ENCODE data around the gene UFSP2.

UFSP2 gene

GRCh38 chr4:185426960-185427688, 1.4 kb upstream of the UFSP2 start:
- DNase-seq, result no peak

GRCh38 chr4:185424905-185425646, 688 bp downstream of the UFSP2 start:
- DNase-seq, result no peak

- DNase-seq, result no peak
These were observed 4.2 kb downstream of the UFSP2 start for GRCh38 chr4:185421366-185422124.

GRCh38 chr4:185416955-185417354, 8.8 kb downstream of the UFSP2 start:
- DNase-seq, result no peak

GRCh38 chr4:185412412-185412811, 13.4 kb downstream of the UFSP2 start:
- no peak for DNase-seq

- no peak for DNase-seq
These were observed 13.9 kb downstream of the UFSP2 start for GRCh38 chr4:185411849-185412248.

GRCh38 chr4:185408432-185408831, 17.3 kb downstream of the UFSP2 start:
- no peak for DNase-seq

GRCh38 chr4:185405296-185405999, 20.3 kb downstream of the UFSP2 start:
- DNase-seq, result no peak

GRCh38 chr4:185404031-185404430, 21.7 kb downstream of the UFSP2 start:
- no peak for DNase-seq

- DNase-seq, result no peak
These were observed 26.3 kb downstream of the UFSP2 start for GRCh38 chr4:185399466-185399865.

- DNase-seq, result no peak
These were observed 27.1 kb downstream of the UFSP2 start for GRCh38 chr4:185398618-185399017.

GRCh38 chr4:185396724-185397385, 28.9 kb downstream of the UFSP2 start, which contains the start of gene ANKRD37:
ANKRD37 (plus strand) TSS chr4:185396841; CDS start chr4:185396924, 83 bp downstream.
- DNase-seq, result no peak

GRCh38 chr4:185395956-185396723, 29.6 kb downstream of the UFSP2 start:
- DNase-seq, result peak; percentile 97

GRCh38 chr4:185395238-185395955, 30.4 kb downstream of the UFSP2 start, which contains the start of gene LRP2BP:
LRP2BP (minus strand) TSS chr4:185395924; CDS start chr4:185378186, 17,738 bp downstream.
- no peak for DNase-seq

GRCh38 chr4:185394568-185395237, 31.1 kb downstream of the UFSP2 start:
- DNase-seq, result no peak

GRCh38 chr4:185392156-185392555, 33.6 kb downstream of the UFSP2 start:
- no peak for DNase-seq

- no peak for DNase-seq
These were observed 34.8 kb downstream of the UFSP2 start for GRCh38 chr4:185390941-185391340.

GRCh38 chr4:185387957-185388356, 37.8 kb downstream of the UFSP2 start:
- no peak for DNase-seq

GRCh38 chr4:185384930-185385331, 40.8 kb downstream of the UFSP2 start:
- DNase-seq, result no peak

GRCh38 chr4:185384061-185384460, 41.7 kb downstream of the UFSP2 start:
- no peak for DNase-seq

Measured in CD4-positive, alpha-beta T cell treated with Interleukin-15 for 1 hour (primary cell).